ENCODE measurements around the gene TMEM145.

The TMEM145 gene

GRCh38 chr19:42277821-42278451 is 35.2 kb upstream of the TMEM145 start:
- no peak for DNase-seq (ENCODE audit: low read depth in 1 of 2, low spot score in 1 of 2)

DNA sequence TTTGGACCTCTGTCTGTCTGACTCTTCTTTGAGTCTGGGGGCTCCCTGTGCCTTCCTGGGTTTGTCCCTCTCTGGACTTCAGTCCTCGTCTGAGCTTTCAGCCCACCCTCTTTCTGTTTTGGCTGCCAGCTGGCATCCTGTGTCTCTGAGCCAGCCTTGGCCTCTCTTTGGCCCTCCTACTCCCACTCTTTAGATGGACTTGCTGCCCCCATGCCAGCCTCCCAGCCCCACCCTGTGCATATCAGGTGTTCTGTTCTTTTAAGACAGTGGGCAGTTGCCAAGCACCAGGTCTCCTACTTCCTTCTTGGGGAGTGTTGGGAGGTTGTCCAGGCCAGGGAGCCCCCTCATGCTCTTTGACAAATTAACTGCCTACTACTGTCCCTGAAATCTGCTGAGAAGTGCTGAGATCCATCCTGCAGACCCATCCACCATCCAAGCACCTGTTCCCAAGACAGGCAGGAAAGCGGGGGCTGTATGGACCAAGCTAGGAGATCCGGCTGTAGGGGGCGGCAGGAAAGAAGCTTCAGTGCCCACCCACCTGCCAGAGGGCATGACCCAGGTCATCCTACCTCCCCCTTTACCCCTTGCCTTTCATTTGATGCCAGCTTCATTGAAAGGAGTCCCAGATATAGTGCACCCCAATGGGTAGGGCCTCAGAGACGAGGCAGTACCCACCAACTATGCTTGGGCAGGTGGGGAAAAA is 34.5 kb upstream of the TMEM145 start:
- DNase-seq (ENCODE audit: low read depth in 1 of 2, low spot score in 1 of 2) = no peak

GRCh38 chr19:42279155-42279901 is 33.8 kb upstream of the TMEM145 start:
- no peak for DNase-seq (ENCODE audit: low read depth in 1 of 2, low spot score in 1 of 2)

- DNase-seq (ENCODE audit: low read depth in 1 of 2, low spot score in 1 of 2) = peak; percentile 72 to 83
Observed at GRCh38 chr19:42279902-42280814, 33.0 kb upstream of the TMEM145 start.

DNA sequence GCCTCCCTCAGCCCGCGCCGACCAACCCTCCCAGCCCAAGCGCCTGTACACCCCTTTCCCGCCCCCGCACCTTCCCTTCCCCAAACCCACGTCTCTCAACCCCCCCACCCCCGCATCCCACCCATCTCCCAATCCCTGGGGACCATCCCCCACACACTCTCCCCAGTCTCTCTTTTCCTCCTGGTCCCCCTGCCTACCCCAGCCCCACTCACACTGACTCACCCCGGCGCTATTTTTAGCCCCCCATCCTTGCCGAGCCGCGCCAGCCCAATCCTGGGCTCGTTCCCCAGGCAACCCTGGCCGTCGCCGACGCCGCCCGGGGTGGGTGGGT is 32.3 kb upstream of the TMEM145 start:
- no peak for DNase-seq (ENCODE audit: low read depth in 1 of 2, low spot score in 1 of 2)

- DNase-seq (ENCODE audit: low read depth in 1 of 2, low spot score in 1 of 2) = no peak
Observed at GRCh38 chr19:42281146-42281826, 31.8 kb upstream of the TMEM145 start.

DNA sequence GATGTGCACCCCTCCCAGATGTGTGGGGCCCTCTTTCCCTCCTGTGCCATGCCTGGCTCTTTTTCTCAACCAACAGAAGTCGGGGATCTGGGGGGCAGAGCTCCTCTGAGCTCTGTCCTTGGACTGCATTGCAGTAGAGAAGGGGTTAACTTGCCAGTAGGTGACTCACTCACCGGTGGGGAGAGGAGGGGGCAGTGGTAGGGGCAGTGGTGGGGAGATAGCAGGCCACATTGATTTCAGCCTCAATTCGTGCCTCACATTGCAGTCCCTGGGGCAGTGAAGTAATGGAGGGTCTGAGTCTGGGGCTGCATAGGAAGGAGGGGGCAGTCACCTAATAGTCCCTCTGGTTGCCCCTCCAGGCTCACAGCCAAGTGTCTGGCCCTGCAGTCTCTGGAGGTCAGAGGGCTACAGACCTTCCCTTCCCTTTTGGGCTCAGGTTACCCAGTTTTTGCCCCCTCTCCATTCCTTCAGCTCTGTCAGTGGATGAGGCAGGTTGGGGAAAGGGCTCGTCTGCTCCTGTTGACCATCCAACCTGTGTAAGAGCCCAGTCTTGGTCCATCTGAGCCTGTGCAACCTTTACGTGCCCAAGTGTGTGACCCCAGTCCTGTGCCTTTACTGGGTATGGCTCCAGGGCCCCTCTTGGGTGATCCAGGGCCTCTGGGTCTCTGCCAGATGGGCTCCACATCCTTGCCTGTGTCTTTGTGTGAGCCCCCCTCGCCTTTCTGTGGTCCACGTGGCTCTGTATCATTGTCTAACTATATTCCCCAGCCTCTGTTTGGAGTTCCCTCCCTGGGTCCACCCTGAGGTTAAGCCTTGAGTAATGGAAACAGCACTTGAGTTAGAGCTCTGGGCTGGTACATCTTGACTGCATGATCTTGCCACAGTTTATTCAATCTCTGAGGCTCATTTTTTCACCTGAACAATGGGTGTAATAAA is 31.0 kb upstream of the TMEM145 start:
- no peak for DNase-seq (ENCODE audit: low read depth in 1 of 2, low spot score in 1 of 2)

GRCh38 chr19:42282819-42283187 is 30.3 kb upstream of the TMEM145 start:
- DNase-seq (ENCODE audit: low read depth in 1 of 2, low spot score in 1 of 2) = no peak

- peak; percentile 86 to 92 for DNase-seq (ENCODE audit: low read depth in 1 of 2, low spot score in 1 of 2)
Observed at GRCh38 chr19:42283188-42284065, 29.7 kb upstream of the TMEM145 start.

GRCh38 chr19:42284066-42284501 is 29.0 kb upstream of the TMEM145 start:
- peak; percentile 63 to 70 for DNase-seq (ENCODE audit: low read depth in 1 of 2, low spot score in 1 of 2)

- DNase-seq (ENCODE audit: low read depth in 1 of 2, low spot score in 1 of 2) = no peak
Observed at GRCh38 chr19:42284591-42285341, 28.3 kb upstream of the TMEM145 start.

DNA sequence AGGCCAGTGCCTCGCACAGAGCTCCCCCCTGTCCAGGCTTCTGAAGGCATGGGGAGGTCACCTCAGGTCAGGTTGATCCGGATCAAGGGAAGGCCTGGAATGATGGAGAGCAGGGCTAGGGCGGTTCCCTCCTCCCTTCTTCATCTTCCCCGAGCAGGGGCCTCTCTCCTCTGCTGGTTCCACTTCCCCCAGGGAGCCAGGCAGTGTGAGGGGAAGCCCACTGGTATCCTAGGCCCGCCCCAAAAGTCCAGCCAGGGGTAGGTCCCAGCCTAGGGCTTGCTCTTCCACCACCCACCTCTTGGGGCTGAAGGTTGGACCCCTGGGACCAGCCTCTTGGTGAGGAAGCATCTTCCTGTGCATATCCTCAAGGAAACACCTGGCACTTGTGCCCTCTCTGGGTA is 27.6 kb upstream of the TMEM145 start:
- DNase-seq (ENCODE audit: low read depth in 1 of 2, low spot score in 1 of 2) = no peak

DNA sequence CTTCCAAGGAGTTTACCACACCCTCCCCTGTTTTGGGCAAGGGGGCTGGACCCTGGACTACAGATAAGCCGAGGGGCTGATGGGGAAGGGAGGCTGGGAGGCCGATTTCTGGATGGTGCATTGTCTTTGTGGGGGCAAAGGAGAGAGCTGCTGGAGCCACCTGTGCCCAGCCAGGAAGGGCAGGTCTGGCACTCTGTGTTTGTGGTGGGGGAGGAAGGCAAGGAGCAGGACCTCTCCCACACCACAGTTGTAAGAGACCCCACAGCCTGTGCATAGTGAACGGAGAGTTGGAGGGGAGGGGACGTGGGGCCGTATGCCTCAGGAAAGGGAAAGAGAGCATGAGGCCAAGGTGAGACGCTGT is 27.1 kb upstream of the TMEM145 start:
- DNase-seq (ENCODE audit: low read depth in 1 of 2, low spot score in 1 of 2) = no peak

- DNase-seq (ENCODE audit: low read depth in 1 of 2, low spot score in 1 of 2) = no peak
Observed at GRCh38 chr19:42286349-42287016, 26.6 kb upstream of the TMEM145 start.

DNA sequence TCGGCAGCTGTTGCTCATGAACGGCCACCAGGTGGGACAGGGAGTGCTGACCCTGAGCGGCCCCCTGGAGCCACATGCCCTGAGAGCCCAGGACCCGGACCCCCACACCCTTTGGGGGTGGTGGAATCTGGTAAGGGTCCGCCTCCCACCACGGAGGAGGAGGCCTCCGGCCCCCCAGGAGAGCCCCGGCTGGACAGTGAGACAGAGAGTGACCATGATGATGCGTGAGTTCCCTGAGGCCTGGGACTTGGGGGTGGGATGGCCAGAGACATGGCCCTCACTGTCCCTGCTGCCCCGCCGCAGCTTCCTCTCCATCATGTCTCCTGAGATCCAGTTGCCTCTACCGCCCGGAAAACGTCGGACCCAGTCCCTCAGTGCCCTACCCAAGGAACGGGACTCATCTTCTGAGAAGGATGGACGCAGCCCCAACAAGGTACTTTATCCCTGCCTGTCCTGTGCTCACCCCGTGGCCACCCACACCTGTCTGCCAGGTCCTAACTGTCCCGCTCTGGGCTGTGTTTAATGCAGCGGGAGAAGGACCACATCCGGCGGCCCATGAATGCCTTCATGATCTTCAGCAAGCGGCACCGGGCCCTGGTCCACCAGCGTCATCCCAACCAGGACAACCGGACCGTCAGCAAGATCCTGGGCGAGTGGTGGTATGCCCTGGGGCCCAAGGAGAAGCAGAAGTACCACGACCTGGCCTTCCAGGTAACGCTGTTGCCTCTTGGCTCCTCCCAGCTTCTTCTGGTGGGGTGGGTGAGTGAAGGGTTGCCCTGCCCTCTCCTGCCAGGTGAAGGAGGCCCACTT is 25.9 kb upstream of the TMEM145 start:
- DNase-seq (ENCODE audit: low read depth in 1 of 2, low spot score in 1 of 2) = no peak

DNA sequence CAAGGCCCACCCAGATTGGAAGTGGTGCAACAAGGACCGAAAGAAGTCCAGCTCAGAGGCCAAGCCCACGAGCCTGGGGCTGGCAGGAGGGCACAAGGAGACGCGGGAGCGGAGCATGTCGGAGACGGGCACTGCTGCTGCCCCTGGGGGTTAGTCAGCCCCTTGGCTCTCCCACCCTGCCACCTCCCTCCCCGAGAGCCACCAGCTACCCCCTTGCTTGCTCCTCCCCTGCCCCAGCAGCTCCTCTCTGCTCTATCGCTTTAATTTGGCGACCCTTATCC is 25.3 kb upstream of the TMEM145 start:
- DNase-seq (ENCODE audit: low read depth in 1 of 2, low spot score in 1 of 2) = no peak

GRCh38 chr19:42288387-42288786 is 24.7 kb upstream of the TMEM145 start:
- DNase-seq (ENCODE audit: low read depth in 1 of 2, low spot score in 1 of 2) = no peak

All from activated CD4-positive, alpha-beta T cell treated with anti-CD3 and anti-CD28 coated beads, Interleukin-2, amount 50 U/mL, for 24 hours (primary cell).